K562 (cell line): ENCODE results near the gene MAB21L4. TPM values are rescaled to one million over a fixed set of nuclear protein-coding genes. Genes with fewer than 3 reads are reported as not detected.
A peak's percentile ranks its signal among the peaks of the same experiment; 100 is the strongest.

Experiments
- ATAC-seq: fragments of 200-7000 bp; cut with Tn5 transposase; 3 replicates; pipeline ENCODE4 v1.9.1; 2020; ENCODE audit warnings: moderate library complexity
- BruUV-seq: library from RNA; stranded (reverse); fragments of 400-500 nt; replicated peaks from 2 replicates; lab custom pipeline; 2021; lab: Mats Ljungman, UMichigan
- CTCF ChIA-PET: fragments of 300-600 bp; formaldehyde crosslinking; extraction: SDS; loops from one replicate; lab custom pipeline; 2021; ENCODE audit warnings: low intra/inter-chr PET ratio; lab: Yijun Ruan, JAX
- POLR2A ChIA-PET: fragments of 300-600, 350-650 bp; sonication (Branson Sonifier 250); formaldehyde crosslinking; extraction: SDS; loops from one replicate; lab custom pipeline; 2021; ENCODE audit warnings: antibody characterized with exemption, inconsistent platforms; lab: Yijun Ruan, JAX
- DNase-seq, 4 experiments: peaks; one replicate each; pipeline versions ENCODE4 v3.0.0 to v3.0.0-alpha.2; 2011 to 2018; ENCODE audit warnings: low spot score in 3 of 4, mixed read lengths in 3 of 4; ENCODE audit errors: extremely low read depth in 1 of 4
- FAIRE-seq: peaks from 2 replicates; lab custom pipeline; 2011; peaks lifted over from hg19 to GRCh38; lab: Jason Lieb, UNC
- H2AFZ ChIP-seq: 2 replicates; pipeline ENCODE4 v1.6.0; 2011; ENCODE audit warnings: low read depth, low read length, control low read depth, inconsistent platforms
- H3K27ac ChIP-seq: fragments of 200-600 bp; 3 replicates; pipeline ENCODE4 v1.8.0; 2011; ENCODE audit warnings: low read depth, mild to moderate bottlenecking, control low read depth, inconsistent platforms, low read length, moderate library complexity, mixed read lengths; ENCODE audit errors: extremely low read depth
- H3K27me3 ChIP-seq, 2 experiments: fragments of 300-600 bp in 1 of 2; 2 replicates in 1 of 2; 3 replicates in 1 of 2; pipeline versions ENCODE4 v1.6.0 to v1.8.0; 2011; ENCODE audit warnings: inconsistent platforms in 2 of 2, low read length in 2 of 2, mild to moderate bottlenecking in 1 of 2, mixed read lengths in 1 of 2, moderate library complexity in 1 of 2; ENCODE audit not compliant: control insufficient read depth in 2 of 2, insufficient read depth in 2 of 2
- H3K36me3 ChIP-seq: fragments of 300-600 bp; 3 replicates; pipeline ENCODE4 v1.8.0; 2011; ENCODE audit warnings: mild to moderate bottlenecking, low read length, inconsistent platforms; ENCODE audit not compliant: control insufficient read depth, insufficient read depth
- H3K4me1 ChIP-seq, 2 experiments: fragments of 200-600 bp in 1 of 2; replicated peaks in 1 of 2; 2 replicates in 1 of 2; 3 replicates in 1 of 2; pipeline versions ENCODE4 v1.5.1 to v1.8.0; 2011; ENCODE audit warnings: inconsistent platforms in 2 of 2, low read length in 2 of 2, mild to moderate bottlenecking in 1 of 2, mixed read lengths in 1 of 2, moderate library complexity in 1 of 2; ENCODE audit not compliant: control insufficient read depth in 2 of 2, insufficient read depth in 2 of 2
- H3K4me2 ChIP-seq: 2 replicates; pipeline ENCODE4 v1.6.1; 2011; ENCODE audit warnings: low read length, control low read depth, inconsistent platforms, mixed read lengths; ENCODE audit not compliant: insufficient read depth
- H3K4me3 ChIP-seq: fragments of 200-600 bp; sonication (generic), shearing (Covaris generic); 2 replicates; pipeline ENCODE4 v1.5.1; 2016; ENCODE audit warnings: control low read depth, inconsistent platforms
- H3K79me2 ChIP-seq: fragments of 200-600 bp; 3 replicates; pipeline ENCODE4 v1.8.0; 2011; ENCODE audit warnings: low read length, inconsistent platforms; ENCODE audit not compliant: control insufficient read depth, insufficient read depth
- H3K9ac ChIP-seq, 2 experiments: 2 replicates each; pipeline versions ENCODE4 v1.6.0 to v1.6.1; 2011; ENCODE audit warnings: low read depth in 2 of 2, low read length in 2 of 2, control low read depth in 1 of 2, inconsistent platforms in 1 of 2, mild to moderate bottlenecking in 1 of 2, mixed read lengths in 1 of 2; ENCODE audit not compliant: insufficient read depth in 1 of 2
- H3K9me1 ChIP-seq: one replicate; pipeline ENCODE4 v1.6.0; 2011; ENCODE audit warnings: inconsistent platforms, mild to moderate bottlenecking, low read length, moderate library complexity; ENCODE audit not compliant: control insufficient read depth, insufficient read depth
- H3K9me3 ChIP-seq: replicated peaks from 2 replicates; pipeline ENCODE4 v1.5.1; 2011; ENCODE audit warnings: low read depth, low read length, inconsistent platforms; ENCODE audit not compliant: control insufficient read depth, insufficient read depth
- H4K20me1 ChIP-seq: replicated peaks from 2 replicates; pipeline ENCODE4 v1.6.1; 2011; ENCODE audit warnings: low read length, inconsistent platforms, mixed read lengths; ENCODE audit not compliant: control insufficient read depth, insufficient read depth
- ERF ChIP-seq: fragments of 450-650 bp; formaldehyde crosslinking; IDR thresholded peaks from 2 replicates; pipeline ENCODE4 v1.4.0; 2020; ENCODE audit warnings: mild to moderate bottlenecking, mixed read lengths
- ESRRA ChIP-seq: fragments of 450-650 bp; IDR thresholded peaks from 2 replicates; pipeline ENCODE4 v1.6.1; 2014; ENCODE audit warnings: low read depth, mild to moderate bottlenecking, moderate library complexity, borderline replicate concordance
- HMGN3 ChIP-seq: IDR thresholded peaks from 2 replicates; pipeline ENCODE4 v1.6.1; 2011; ENCODE audit warnings: borderline replicate concordance, low read depth, mild to moderate bottlenecking, mixed read lengths, low read length; ENCODE audit not compliant: insufficient read length; ENCODE audit errors: extremely low read depth
- SMC3 ChIP-seq: conservative IDR thresholded peaks from 2 replicates; pipeline ENCODE4 v1.6.1; 2011; ENCODE audit warnings: low read depth, low read length, improper control_type of control experiment; ENCODE audit not compliant: insufficient read depth
- ZNF133 ChIP-seq: fragments of 250-450 bp; sonication (Bioruptor Pico); IDR thresholded peaks from 2 replicates; pipeline ENCODE4 v1.4.0; 2020; ENCODE audit warnings: mild to moderate bottlenecking
- ZNF212 ChIP-seq: fragments of 450-650 bp; formaldehyde crosslinking; IDR thresholded peaks from 2 replicates; pipeline ENCODE4 v1.4.0; 2020; ENCODE audit warnings: mild to moderate bottlenecking
- ZNF436 ChIP-seq: fragments of 250-450, 450-650 bp; sonication (Bioruptor Pico); formaldehyde crosslinking; IDR thresholded peaks from 2 replicates; pipeline ENCODE4 v1.7.0; 2020; ENCODE audit warnings: mild to moderate bottlenecking
- WGBS: fragments of 100-300 bp; shearing (Covaris generic); methylation state at CpG from one replicate; pipeline ENCODE4 v1.1.6; 2016; ENCODE audit warnings: low coverage, mixed read lengths; ENCODE audit not compliant: insufficient coverage; ENCODE audit errors: missing lambda C conversion rate; 5-methylcytosine and 5-hydroxymethylcytosine counted together
- in situ Hi-C: fragments of 300-500 bp; cut with MboI; formaldehyde crosslinking; loops from 4 replicates; pipeline ENCODE4 v1.15.0; 2018; ENCODE audit warnings: inconsistent platforms, mixed read lengths
- intact Hi-C: fragments of 100-400 bp; cut with micrococcal nuclease; formaldehyde crosslinking; loops from 2 replicates; pipeline ENCODE4 v1.14.2; 2022
- polyA plus RNA-seq, 8 experiments: library from polyadenylated mRNA; depleted of rRNA in 4 of 8; stranded (reverse) in 5 of 8; unstranded in 3 of 8; fragments of >200 nt; fragmentation: Nextera tagmentation in 2 of 8; fragmentation: Illumina TruSeq in 1 of 8; extraction: Ambion mirVana in 2 of 8; extraction: Trizol in 1 of 8; gene quantifications; 2 replicates each; pipeline versions ENCODE4 v1.2.1 to v1.2.3, GENCODE V29; 2011 to 2014; ENCODE audit warnings: inconsistent platforms in 1 of 8, missing spikeins in 1 of 8
- total RNA-seq, 7 experiments: library from RNA; depleted of rRNA in 6 of 7; stranded (reverse); fragments of >200 nt in 6 of 7; fragmentation: Illumina TruSeq in 2 of 7; extraction: Trizol in 2 of 7; gene quantifications; 2 replicates each; pipeline versions ENCODE4 v1.2.1 to v1.2.3, GENCODE V29; 2011 to 2021; ENCODE audit warnings: low replicate concordance in 1 of 7
- TF ChIP-seq, protein P1 (sequence below): fragments of 200-800 bp; sonication (Bioruptor generic); IDR thresholded peaks from 2 replicates; pipeline ENCODE4 v1.6.1; 2017; ENCODE audit warnings: missing genetic modification characterization, missing compliant biosample characterization

MAB21L4 gene
- total and polyA plus RNA-seq, 9 of the 15 experiments (the other 6 are each of a cell fraction or from before 2014, with no cell fraction given), result 0.03 TPM; not detected in 8

DNA sequence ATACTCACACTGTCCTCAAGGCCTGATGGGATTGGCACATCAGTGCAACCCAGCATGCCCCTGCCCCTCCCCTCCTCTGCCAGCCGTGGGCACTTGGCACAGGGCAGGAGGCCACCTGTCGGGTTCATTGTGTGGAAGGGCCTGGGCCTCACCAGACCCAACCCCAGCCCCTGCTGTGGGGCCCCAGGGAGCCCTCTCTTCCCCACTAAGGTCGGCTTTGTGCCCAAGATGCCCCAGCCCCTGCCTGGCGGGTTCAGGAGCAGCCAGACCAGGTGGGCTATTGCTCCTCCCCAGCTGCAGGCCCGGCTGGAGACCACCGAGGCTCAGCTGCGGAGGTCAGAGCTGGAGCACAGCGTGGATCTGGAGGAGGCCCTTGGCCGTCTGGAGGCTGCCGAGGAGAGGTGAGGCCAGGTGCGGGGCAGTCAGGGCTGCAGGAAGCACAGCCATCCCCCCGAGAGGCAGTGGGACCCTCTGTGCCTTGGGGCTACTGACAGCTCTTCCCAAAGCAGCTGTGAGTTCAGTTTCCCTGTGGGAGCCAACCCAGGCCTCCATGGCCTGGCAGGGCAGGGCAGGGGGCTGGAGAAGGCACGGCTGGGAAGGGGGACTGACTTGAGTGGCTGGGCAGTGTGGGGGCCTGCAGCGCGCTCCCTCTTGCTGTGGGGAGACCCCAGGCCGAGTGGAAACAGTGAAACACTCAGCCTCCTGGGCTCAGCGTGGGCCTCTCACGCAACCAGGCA, 26.5 kb upstream of the MAB21L4 start:
- CTCF ChIA-PET, result no interaction called here
- peaks cover 6% of the 10 kb centered on the region for H4K20me1 ChIP-seq
- TF ChIP-seq HMGN3 (peak; percentile 21), ZNF133 (CRISPR knock-in tag) (no peak)
- TF ChIP-seq, all 486 proteins: peak for 1
- Histone ChIP-seq H3K4me3 (no peak overlapping the region), H3K9me3 (no peaks in the 10 kb centered on the region), H3K4me1 (peaks cover 0 to 17% of the 10 kb centered on the region in 2 experiments; a peak in 2 of 5 replicates), H3K9me1 (no peaks in the 10 kb centered on the region), H2AFZ (no peak overlapping the region), H3K36me3 (no peaks in the 10 kb centered on the region), H3K27ac (no peak overlapping the region), H3K9ac (no peak overlapping the region), H3K4me2 (no peak overlapping the region), H3K27me3 (peaks cover 0 to 34% of the 10 kb centered on the region in 2 experiments; a peak in 2 of 5 replicates), H3K79me2 (no peaks in the 10 kb centered on the region)
- intact Hi-C loops (no loop called here), in situ Hi-C loops (no loop called here)
- FAIRE-seq (no peak), DNase-seq (no peak), ATAC-seq (no peak)
- no TSS peak for BruUV-seq
- 45% methylated on average over 5 of the region's 18 CpGs for WGBS
- POLR2A ChIA-PET, result interaction anchor here (0.6 to 0.7 kb wide), 2 partner anchors 9 to 40 kb away, joined by 3 to 4 read pairs; no protein-coding TSS in a partner anchor

GRCh38 chr2:240921995-240922244, 26.0 kb upstream of the MAB21L4 start:
- in situ Hi-C loops, result no loop called here
- Histone ChIP-seq H3K9me3 (no peaks in the 10 kb centered on the region), H3K4me2 (no peak overlapping the region), H2AFZ (no peak overlapping the region), H3K4me3 (no peak overlapping the region), H3K36me3 (no peaks in the 10 kb centered on the region), H3K4me1 (peaks cover 0 to 18% of the 10 kb centered on the region in 2 experiments; a peak in 2 of 5 replicates), H3K9me1 (no peaks in the 10 kb centered on the region), H3K79me2 (no peaks in the 10 kb centered on the region), H3K27me3 (peaks cover 0 to 30% of the 10 kb centered on the region in 2 experiments; a peak in 2 of 5 replicates), H4K20me1 (peaks cover 6% of the 10 kb centered on the region), H3K9ac (no peak overlapping the region), H3K27ac (no peak overlapping the region)
- 0% methylated on average over 1 of the region's 1 CpG for WGBS
- BruUV-seq, result no TSS peak
- POLR2A ChIA-PET, result interaction anchor here (0.7 kb wide), 1 partner anchor 8 kb away, joined by 4 read pairs; no protein-coding TSS in a partner anchor
- DNase-seq, result no peak
- TF ChIP-seq ERF (no peak), ZNF212 (CRISPR knock-in tag) (no peak), ESRRA (no peak), SMC3 (no peak), ZNF436 (CRISPR knock-in tag) (no peak)
- TF ChIP-seq, protein P1, sequence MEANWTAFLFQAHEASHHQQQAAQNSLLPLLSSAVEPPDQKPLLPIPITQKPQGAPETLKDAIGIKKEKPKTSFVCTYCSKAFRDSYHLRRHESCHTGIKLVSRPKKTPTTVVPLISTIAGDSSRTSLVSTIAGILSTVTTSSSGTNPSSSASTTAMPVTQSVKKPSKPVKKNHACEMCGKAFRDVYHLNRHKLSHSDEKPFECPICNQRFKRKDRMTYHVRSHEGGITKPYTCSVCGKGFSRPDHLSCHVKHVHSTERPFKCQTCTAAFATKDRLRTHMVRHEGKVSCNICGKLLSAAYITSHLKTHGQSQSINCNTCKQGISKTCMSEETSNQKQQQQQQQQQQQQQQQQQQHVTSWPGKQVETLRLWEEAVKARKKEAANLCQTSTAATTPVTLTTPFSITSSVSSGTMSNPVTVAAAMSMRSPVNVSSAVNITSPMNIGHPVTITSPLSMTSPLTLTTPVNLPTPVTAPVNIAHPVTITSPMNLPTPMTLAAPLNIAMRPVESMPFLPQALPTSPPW (CRISPR knock-in tag), result no peak
- CTCF ChIA-PET, result no interaction called here
- intact Hi-C loops, result no loop called here
- ATAC-seq, result no peak
- FAIRE-seq, result no peak
